IMR-90 (cell line): Measurements from ENCODE around the gene GNPTG.

Source experiments
- CEBPB ChIP-seq: IDR thresholded peaks from 2 replicates; pipeline ENCODE4 v1.6.1; 2012; ENCODE audit warnings: low read depth, low read length, improper control_type of control experiment
- CTCF ChIP-seq: conservative IDR thresholded peaks from 2 replicates; pipeline ENCODE4 v1.5.1; 2012; ENCODE audit warnings: mild to moderate bottlenecking, low read depth, low read length, improper control_type of control experiment
- ELK1 ChIP-seq: fragments of 150-350 bp; IDR thresholded peaks from 2 replicates; pipeline ENCODE4 v1.6.1; 2016; ENCODE audit warnings: low read depth, mild to moderate bottlenecking, low read length, moderate library complexity, borderline replicate concordance
- FOS ChIP-seq: fragments of 150-350 bp; IDR thresholded peaks from 2 replicates; pipeline ENCODE4 v1.6.1; 2016; ENCODE audit warnings: low read depth, low read length
- MAFK ChIP-seq: IDR thresholded peaks from 2 replicates; pipeline ENCODE4 v1.6.1; 2012; ENCODE audit warnings: low read depth, low read length, improper control_type of control experiment
- MAZ ChIP-seq: IDR thresholded peaks from 2 replicates; pipeline ENCODE4 v1.6.1; 2012; ENCODE audit warnings: low read depth, mild to moderate bottlenecking, low read length, improper control_type of control experiment, moderate library complexity, borderline replicate concordance
- MXI1 ChIP-seq: IDR thresholded peaks from 2 replicates; pipeline ENCODE4 v1.6.1; 2012; ENCODE audit warnings: low read depth, mild to moderate bottlenecking, low read length, moderate library complexity, borderline replicate concordance
- NFE2L2 ChIP-seq: fragments of 150-350 bp; IDR thresholded peaks from 2 replicates; pipeline ENCODE4 v1.6.1; 2016; ENCODE audit warnings: low read depth, mild to moderate bottlenecking, low read length
- POLR2A ChIP-seq: IDR thresholded peaks from 2 replicates; pipeline ENCODE4 v1.6.1; 2012; ENCODE audit warnings: mild to moderate bottlenecking, low read depth, low read length
- RCOR1 ChIP-seq: IDR thresholded peaks from 2 replicates; pipeline ENCODE4 v1.6.1; 2012; ENCODE audit warnings: mild to moderate bottlenecking, low read length, improper control_type of control experiment; ENCODE audit not compliant: insufficient replicate concordance
- RFX5 ChIP-seq: IDR thresholded peaks from 2 replicates; pipeline ENCODE4 v1.8.0; 2012; ENCODE audit warnings: low read depth, mild to moderate bottlenecking, low read length, moderate library complexity
- SMC3 ChIP-seq: fragments of 150-350 bp; IDR thresholded peaks from 2 replicates; pipeline ENCODE4 v1.6.1; 2016; ENCODE audit warnings: low read depth, mild to moderate bottlenecking, antibody characterized with exemption, low read length, moderate library complexity

GRCh38 chr16:1367486-1368174, 15.9 kb downstream of the GNPTG start:
- TF ChIP-seq CTCF (no peak), POLR2A (no peak), NFE2L2 (no peak), RFX5 (no peak), CEBPB (no peak), MXI1 (no peak), MAFK (no peak), RCOR1 (no peak), MAZ (no peak), ELK1 (no peak), SMC3 (no peak), FOS (no peak)
